Measurements from ENCODE around the gene ANKRD13A. TPM values are rescaled to one million over a fixed set of nuclear protein-coding genes. Genes with fewer than 3 reads are reported as not detected.

ANKRD13A gene
- total and polyA plus RNA-seq, 2 experiments from 2014 or later = 77.3 to 241 TPM

DNA sequence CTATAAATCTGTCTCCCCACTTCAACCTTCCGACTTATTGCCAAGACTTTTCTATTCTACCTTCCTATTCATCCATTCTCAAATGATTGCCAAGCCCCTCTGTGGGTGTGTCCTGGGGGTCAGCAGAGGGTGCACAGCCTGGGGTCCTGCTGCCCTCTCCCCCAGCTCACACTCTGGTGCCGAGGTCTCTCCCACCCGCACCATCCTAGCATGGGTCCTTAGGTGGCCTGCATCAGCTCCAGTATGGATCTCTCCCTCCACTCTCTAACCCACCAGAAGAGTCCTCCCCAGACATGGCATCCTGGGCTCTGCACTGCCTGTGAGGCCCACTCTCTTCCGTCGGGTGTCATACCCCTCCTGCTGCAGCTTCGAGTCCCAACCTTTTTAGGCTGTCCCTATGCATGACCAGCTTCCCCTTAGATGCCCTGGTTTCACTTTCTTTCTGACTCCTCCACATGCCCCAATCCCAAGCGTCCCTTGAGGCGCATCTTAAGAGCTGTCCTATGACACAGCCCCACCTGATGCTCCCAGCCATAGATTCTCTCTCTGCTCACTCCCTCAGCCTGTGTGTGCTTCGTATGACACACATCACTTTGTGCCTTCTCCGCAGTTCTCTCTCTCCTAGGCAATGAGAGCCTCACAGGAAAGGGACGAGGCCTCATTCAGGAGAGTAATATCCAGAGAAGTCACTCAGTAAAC is 46.9 kb upstream of the ANKRD13A start:
- Histone ChIP-seq H3K27ac (peak overlapping the region; percentile 81), H3K4me2 (ENCODE audit: unreplicated experiment) (peak overlapping the region; percentile 73), H3K9me2 (ENCODE audit: insufficient read depth) (no peaks in the 10 kb centered on the region), H3K36me3 (ENCODE audit: low read depth) (peaks cover 29% of the 10 kb centered on the region), H3K27me3 (replicated peaks; ENCODE audit: insufficient read depth) (no peaks in the 10 kb centered on the region), H4K20me1 (ENCODE audit: insufficient read depth) (no peaks in the 10 kb centered on the region), H3F3A (ENCODE audit: insufficient read depth) (peaks cover 62% of the 10 kb centered on the region), H3K79me2 (ENCODE audit: insufficient read depth) (no peaks in the 10 kb centered on the region), H3K9me3 (ENCODE audit: low read depth) (no peaks in the 10 kb centered on the region), H3K4me1 (ENCODE audit: insufficient read depth) (peaks cover 57% of the 10 kb centered on the region), H3K4me3 (no peak overlapping the region), H2AFZ (no peak overlapping the region), H3K9ac (no peak overlapping the region)
- WGBS, 2 experiments (ENCODE audit: low coverage in 1 of 2, low lambda C conversion rate in 2 of 2, missing lambda C conversion rate in 2 of 2) = 94 to 95% methylated on average over 11 of the region's 11 CpGs
- no peak for DNase-seq
- TF ChIP-seq EZH2phosphoT487 (IDR thresholded peaks at IDR 0.05; ENCODE audit: insufficient read depth, low read depth) (no peak), EZH2 (IDR thresholded peaks at IDR 0.05; ENCODE audit: insufficient read depth, poor library complexity, severe bottlenecking) (no peak)
- in situ Hi-C loops (cut with MboI) = no loop called here

DNA sequence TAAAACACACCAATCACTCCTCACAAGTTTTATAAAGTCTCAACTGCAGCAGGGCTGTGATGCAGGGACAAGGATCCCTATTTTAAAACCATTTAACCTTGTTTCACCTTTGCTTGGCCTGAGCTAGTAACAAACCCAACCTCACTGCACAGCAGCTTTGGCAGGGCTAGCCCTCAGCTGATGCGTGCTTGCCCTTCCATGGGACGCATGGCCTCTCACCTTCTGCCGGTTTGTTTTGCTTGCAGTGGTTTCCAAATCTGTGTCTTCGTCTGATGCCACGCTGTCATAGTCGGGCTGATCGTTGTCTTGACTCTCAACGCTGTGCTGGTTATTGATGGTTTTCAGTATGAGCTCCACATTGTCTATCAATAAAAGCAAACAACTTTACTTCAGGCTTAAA is 46.4 kb upstream of the ANKRD13A start:
- no peak overlapping the region for H3K4me2 ChIP-seq (ENCODE audit: unreplicated experiment)
- no peak overlapping the region for H3K4me3 ChIP-seq
- H3F3A ChIP-seq (ENCODE audit: insufficient read depth) = peaks cover 57% of the 10 kb centered on the region
- in situ Hi-C loops (cut with MboI) = no loop called here
- peaks cover 52% of the 10 kb centered on the region for H3K4me1 ChIP-seq (ENCODE audit: insufficient read depth)
- no peaks in the 10 kb centered on the region for H3K9me2 ChIP-seq (ENCODE audit: insufficient read depth)
- peaks cover 33% of the 10 kb centered on the region for H3K36me3 ChIP-seq (ENCODE audit: low read depth)
- H3K9me3 ChIP-seq (ENCODE audit: low read depth) = no peaks in the 10 kb centered on the region
- H3K27ac ChIP-seq = peak overlapping the region; percentile 81; the same call in 1 of the 2 replicates
- 97 to 98% methylated on average over 8 of the region's 8 CpGs for WGBS, 2 experiments (ENCODE audit: low coverage in 1 of 2, low lambda C conversion rate in 2 of 2, missing lambda C conversion rate in 2 of 2)
- DNase-seq = no peak
- H2AFZ ChIP-seq = no peak overlapping the region
- H4K20me1 ChIP-seq (ENCODE audit: insufficient read depth) = no peaks in the 10 kb centered on the region
- no peaks in the 10 kb centered on the region for H3K27me3 ChIP-seq (replicated peaks; ENCODE audit: insufficient read depth)
- no peak for TF ChIP-seq EZH2phosphoT487 (IDR thresholded peaks at IDR 0.05; ENCODE audit: insufficient read depth, low read depth)
- no peak for TF ChIP-seq EZH2 (IDR thresholded peaks at IDR 0.05; ENCODE audit: insufficient read depth, poor library complexity, severe bottlenecking)
- H3K79me2 ChIP-seq (ENCODE audit: insufficient read depth) = no peaks in the 10 kb centered on the region
- H3K9ac ChIP-seq = no peak overlapping the region

DNA sequence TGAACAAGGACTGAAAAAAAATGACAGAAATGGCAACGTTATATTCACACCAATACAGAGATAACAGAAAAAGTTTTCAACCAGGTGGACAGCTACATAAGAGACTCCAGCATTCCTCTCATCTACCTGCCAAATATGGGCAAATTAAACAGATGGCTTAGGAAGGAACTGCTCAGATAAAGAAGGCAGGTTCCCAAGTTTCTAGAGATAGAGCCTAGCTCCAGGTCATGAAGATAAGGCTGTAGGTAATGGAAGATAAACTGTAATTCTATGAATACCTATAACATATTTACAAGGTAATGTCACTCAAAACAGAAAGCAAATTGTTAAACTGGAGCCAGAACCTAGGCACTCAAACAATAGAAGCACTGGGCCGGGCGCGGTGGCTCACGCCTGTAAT is 45.6 kb upstream of the ANKRD13A start:
- Histone ChIP-seq H3K4me2 (ENCODE audit: unreplicated experiment) (no peak overlapping the region), H3K4me3 (no peak overlapping the region), H3K9me2 (ENCODE audit: insufficient read depth) (no peaks in the 10 kb centered on the region), H3K79me2 (ENCODE audit: insufficient read depth) (no peaks in the 10 kb centered on the region), H2AFZ (no peak overlapping the region), H3K9ac (no peak overlapping the region), H4K20me1 (ENCODE audit: insufficient read depth) (no peaks in the 10 kb centered on the region), H3K27me3 (replicated peaks; ENCODE audit: insufficient read depth) (no peaks in the 10 kb centered on the region), H3F3A (ENCODE audit: insufficient read depth) (peaks cover 49% of the 10 kb centered on the region), H3K27ac (no peak overlapping the region), H3K36me3 (ENCODE audit: low read depth) (peaks cover 37% of the 10 kb centered on the region), H3K4me1 (ENCODE audit: insufficient read depth) (peaks cover 44% of the 10 kb centered on the region), H3K9me3 (ENCODE audit: low read depth) (no peaks in the 10 kb centered on the region)
- WGBS, 2 experiments (ENCODE audit: low coverage in 1 of 2, low lambda C conversion rate in 2 of 2, missing lambda C conversion rate in 2 of 2) = 97% methylated on average over 5 of the region's 5 CpGs
- in situ Hi-C loops (cut with MboI) = no loop called here
- TF ChIP-seq EZH2 (IDR thresholded peaks at IDR 0.05; ENCODE audit: insufficient read depth, poor library complexity, severe bottlenecking) (no peak), EZH2phosphoT487 (IDR thresholded peaks at IDR 0.05; ENCODE audit: insufficient read depth, low read depth) (no peak)
- DNase-seq = no peak

DNA sequence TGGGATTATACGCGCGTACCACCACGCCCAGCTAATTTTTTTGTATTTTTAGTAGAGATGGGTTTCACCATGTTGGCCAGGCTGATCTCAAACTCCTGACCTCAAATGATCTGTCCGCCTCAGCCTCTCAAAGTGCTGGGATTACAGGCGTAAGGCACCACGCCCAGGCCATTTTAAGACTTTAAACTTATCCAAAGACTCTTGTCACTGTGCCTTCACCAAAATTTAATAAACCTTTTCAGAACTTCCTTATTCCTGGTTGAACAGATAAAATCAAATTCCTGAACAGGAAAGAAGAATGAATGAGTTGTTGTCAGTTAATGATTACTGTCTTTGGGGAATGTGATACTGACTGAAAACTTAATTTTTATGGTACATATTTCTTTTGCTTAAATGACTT is 40.9 kb upstream of the ANKRD13A start:
- H3K4me1 ChIP-seq (ENCODE audit: insufficient read depth) = no peaks in the 10 kb centered on the region
- H3K4me2 ChIP-seq (ENCODE audit: unreplicated experiment) = no peak overlapping the region
- H3K27me3 ChIP-seq (replicated peaks; ENCODE audit: insufficient read depth) = no peaks in the 10 kb centered on the region
- no peak overlapping the region for H3K27ac ChIP-seq
- H3F3A ChIP-seq (ENCODE audit: insufficient read depth) = peaks cover 12% of the 10 kb centered on the region
- no peak overlapping the region for H2AFZ ChIP-seq
- H3K9me3 ChIP-seq (ENCODE audit: low read depth) = no peaks in the 10 kb centered on the region
- 96 to 97% methylated on average over 6 to 7 of the region's 7 CpGs for WGBS, 2 experiments (ENCODE audit: low coverage in 1 of 2, low lambda C conversion rate in 2 of 2, missing lambda C conversion rate in 2 of 2)
- no peak overlapping the region for H3K9ac ChIP-seq
- no peak for TF ChIP-seq EZH2phosphoT487 (IDR thresholded peaks at IDR 0.05; ENCODE audit: insufficient read depth, low read depth)
- no peak for TF ChIP-seq EZH2 (IDR thresholded peaks at IDR 0.05; ENCODE audit: insufficient read depth, poor library complexity, severe bottlenecking)
- H3K4me3 ChIP-seq = no peak overlapping the region
- H4K20me1 ChIP-seq (ENCODE audit: insufficient read depth) = no peaks in the 10 kb centered on the region
- DNase-seq = no peak
- H3K9me2 ChIP-seq (ENCODE audit: insufficient read depth) = no peaks in the 10 kb centered on the region
- H3K36me3 ChIP-seq (ENCODE audit: low read depth) = peaks cover 42% of the 10 kb centered on the region
- H3K79me2 ChIP-seq (ENCODE audit: insufficient read depth) = no peaks in the 10 kb centered on the region
- in situ Hi-C loops (cut with MboI) = no loop called here
